Kidney (tissue), 14 donors: Measurements from ENCODE around the gene PRDX3. TPM values are rescaled to one million over a fixed set of nuclear protein-coding genes. Genes with fewer than 3 reads are reported as not detected.

ENCODE experiments used
- DNase-seq, 5 donors: peaks; one replicate each; pipeline ENCODE4 v3.0.0-alpha.2; 2013 to 2020
- FAIRE-seq: peaks from 2 replicates; lab custom pipeline; 2012; peaks lifted over from hg19 to GRCh38; lab: Jason Lieb, UNC
- H3K27ac ChIP-seq, 2 donors: one replicate each; pipeline ENCODE4 v1.7.0; 2013; ENCODE audit warnings: low read depth in 2 of 2, low read length in 2 of 2, inconsistent platforms in 1 of 2
- H3K27me3 ChIP-seq: one replicate; pipeline ENCODE4 v1.7.1; 2013; ENCODE audit warnings: low read length, inconsistent platforms; ENCODE audit not compliant: control insufficient read depth, insufficient read depth
- H3K36me3 ChIP-seq, 3 donors: one replicate each; pipeline versions ENCODE4 v1.7.0 to v1.7.1; 2013; ENCODE audit warnings: low read length in 3 of 3, control low read depth in 1 of 3, inconsistent platforms in 1 of 3; ENCODE audit not compliant: insufficient read depth in 3 of 3, control insufficient read depth in 2 of 3
- H3K4me1 ChIP-seq, 3 donors: one replicate each; pipeline versions ENCODE4 v1.7.0 to v1.7.1; 2013; ENCODE audit warnings: low read length in 3 of 3, inconsistent platforms in 1 of 3, low read depth in 1 of 3; ENCODE audit not compliant: control insufficient read depth in 2 of 3, insufficient read depth in 2 of 3
- H3K4me3 ChIP-seq, 3 donors: one replicate each; pipeline versions ENCODE4 v1.7.0 to v1.8.1; 2013; ENCODE audit warnings: low read length in 3 of 3, control low read depth in 1 of 3, inconsistent platforms in 1 of 3
- H3K9ac ChIP-seq, 3 donors: one replicate each; pipeline versions ENCODE4 v1.7.0 to v1.7.1; 2013; ENCODE audit warnings: low read length in 3 of 3, control low read depth in 1 of 3, inconsistent platforms in 1 of 3
- H3K9me3 ChIP-seq, 3 donors: one replicate each; pipeline versions ENCODE4 v1.7.0 to v1.7.1; 2013; ENCODE audit warnings: low read length in 3 of 3, control low read depth in 1 of 3, inconsistent platforms in 1 of 3; ENCODE audit not compliant: control insufficient read depth in 2 of 3, insufficient read depth in 1 of 3
- intact Hi-C: fragments of 100-400 bp; cut with DNase I; formaldehyde crosslinking; loops from one replicate; pipeline ENCODE4 v1.11.1; 2022
- polyA plus RNA-seq: library from polyadenylated mRNA; stranded (reverse); fragments of 350-450 nt; fragmentation: Illumina TruSeq; extraction: RNeasy Lipid Tissue Mini Kit (QIAGEN cat#74804); gene quantifications from one replicate; pipeline ENCODE4 v1.2.3, GENCODE V29; 2014; ENCODE audit warnings: low read depth, low replicate concordance; ENCODE audit not compliant: insufficient read depth
- total RNA-seq: library from RNA; stranded (reverse); fragmentation: NEBNext Ultra II Directional; extraction: Animal tissue kit (Norgen Biotek cat#: 25700); gene quantifications from one replicate; pipeline ENCODE4 v1.2.1, GENCODE V29; 2021
- TF ChIP-seq, protein P1 (sequence below): IDR thresholded peaks from 3 replicates; pipeline ENCODE4 v1.5.1; 2012; ENCODE audit warnings: mild to moderate bottlenecking, moderate library complexity, borderline replicate concordance; ENCODE audit not compliant: insufficient read depth; ENCODE audit errors: extremely low read depth
- donor health status: control.
- donor health status: control.
- donor health status: control.
- donor health status: control.
- donor health status: control.
- donor health status: DM: yes; HTN: yes; CAD: no.
- donor health status: Normal renal cell carcinoma (clear cell type).

Gene PRDX3
- total and polyA plus RNA-seq, 2 donors from 2014 or later: 118 to 294 TPM

DNA sequence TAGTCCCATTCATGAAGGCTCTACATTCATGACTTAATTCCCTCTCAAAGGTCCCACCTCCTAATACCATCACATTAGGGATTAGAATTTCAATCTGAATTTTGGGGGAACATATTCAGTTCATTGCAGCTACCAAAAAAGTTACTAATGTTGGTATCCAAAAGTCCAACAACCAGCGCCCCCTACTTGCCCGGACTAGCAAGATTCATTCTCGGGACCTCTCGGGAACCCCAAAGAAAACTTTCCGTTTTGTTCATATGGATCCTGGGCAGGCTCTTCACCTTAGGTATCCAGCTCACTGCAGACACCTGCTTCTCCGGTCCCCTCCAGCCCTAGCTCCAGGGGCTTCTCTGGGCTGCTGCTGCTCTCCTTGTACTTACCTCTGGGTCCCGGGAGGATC lies 19.8 kb upstream of the PRDX3 start:
- H3K9ac ChIP-seq: no peak overlapping the region
- DNase-seq (peak in 1 of 5 donors; percentile 22), FAIRE-seq (no peak)
- no peak overlapping the region for H3K4me3 ChIP-seq
- no peaks in the 10 kb centered on the region for H3K36me3 ChIP-seq
- no peaks in the 10 kb centered on the region for H3K9me3 ChIP-seq
- H3K27ac ChIP-seq: no peak overlapping the region
- peaks cover 0 to 3% (median 0%) of the 10 kb centered on the region in 3 donors for H3K4me1 ChIP-seq
- no peaks in the 10 kb centered on the region for H3K27me3 ChIP-seq
- intact Hi-C loops: loop anchor here (10.0 kb wide), 1 partner anchor 216 kb away; no protein-coding TSS in a partner anchor
- TF ChIP-seq, protein P1, sequence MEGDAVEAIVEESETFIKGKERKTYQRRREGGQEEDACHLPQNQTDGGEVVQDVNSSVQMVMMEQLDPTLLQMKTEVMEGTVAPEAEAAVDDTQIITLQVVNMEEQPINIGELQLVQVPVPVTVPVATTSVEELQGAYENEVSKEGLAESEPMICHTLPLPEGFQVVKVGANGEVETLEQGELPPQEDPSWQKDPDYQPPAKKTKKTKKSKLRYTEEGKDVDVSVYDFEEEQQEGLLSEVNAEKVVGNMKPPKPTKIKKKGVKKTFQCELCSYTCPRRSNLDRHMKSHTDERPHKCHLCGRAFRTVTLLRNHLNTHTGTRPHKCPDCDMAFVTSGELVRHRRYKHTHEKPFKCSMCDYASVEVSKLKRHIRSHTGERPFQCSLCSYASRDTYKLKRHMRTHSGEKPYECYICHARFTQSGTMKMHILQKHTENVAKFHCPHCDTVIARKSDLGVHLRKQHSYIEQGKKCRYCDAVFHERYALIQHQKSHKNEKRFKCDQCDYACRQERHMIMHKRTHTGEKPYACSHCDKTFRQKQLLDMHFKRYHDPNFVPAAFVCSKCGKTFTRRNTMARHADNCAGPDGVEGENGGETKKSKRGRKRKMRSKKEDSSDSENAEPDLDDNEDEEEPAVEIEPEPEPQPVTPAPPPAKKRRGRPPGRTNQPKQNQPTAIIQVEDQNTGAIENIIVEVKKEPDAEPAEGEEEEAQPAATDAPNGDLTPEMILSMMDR: peak; percentile 3

- Histone ChIP-seq H3K27ac (no peak overlapping the region), H3K9ac (no peak overlapping the region), H3K36me3 (no peaks in the 10 kb centered on the region), H3K4me1 (peaks cover 0 to 3% (median 0%) of the 10 kb centered on the region in 3 donors), H3K27me3 (no peaks in the 10 kb centered on the region), H3K4me3 (no peak overlapping the region), H3K9me3 (no peaks in the 10 kb centered on the region)
- FAIRE-seq (no peak), DNase-seq (no peak)
- TF ChIP-seq, protein P1: no peak
- intact Hi-C loops: loop anchor here (10.0 kb wide), 1 partner anchor 217 kb away; no protein-coding TSS in a partner anchor
These were observed 19.3 kb upstream of the PRDX3 start for GRCh38 chr10:119197921-119198320.

DNA sequence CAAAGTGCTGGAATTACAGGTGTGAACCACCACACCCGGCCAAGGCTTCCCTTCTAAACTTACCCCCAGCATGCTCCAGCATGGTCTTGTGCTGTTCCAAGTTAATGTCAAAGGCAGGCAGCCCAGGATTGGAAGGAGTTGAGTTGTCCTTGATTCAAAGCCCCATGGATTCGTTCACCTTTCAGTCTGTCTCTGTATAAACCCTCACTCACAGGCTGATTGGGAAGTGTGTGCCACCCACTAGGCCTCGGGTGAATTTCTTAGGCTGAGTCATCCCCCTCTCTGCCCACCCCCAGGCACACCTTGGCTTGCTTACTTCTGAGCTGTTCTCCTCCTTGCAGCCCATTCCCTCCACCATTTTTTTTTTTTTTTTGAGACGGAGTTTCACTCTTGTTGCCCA lies 13.3 kb upstream of the PRDX3 start:
- no peak overlapping the region for H3K27ac ChIP-seq
- no peak overlapping the region for H3K9ac ChIP-seq
- no peaks in the 10 kb centered on the region for H3K36me3 ChIP-seq
- no peak overlapping the region for H3K4me3 ChIP-seq
- intact Hi-C loops: loop anchor here (10.0 kb wide), 1 partner anchor 223 kb away; no protein-coding TSS in a partner anchor
- no peaks in the 10 kb centered on the region for H3K4me1 ChIP-seq
- no peaks in the 10 kb centered on the region for H3K27me3 ChIP-seq
- H3K9me3 ChIP-seq: no peaks in the 10 kb centered on the region
- DNase-seq (no peak), FAIRE-seq (no peak)
- TF ChIP-seq, protein P1: no peak
